HUES6 (cell line): ENCODE results near the gene PEX14.

ENCODE experiments used
- H3K27ac ChIP-seq: 2 replicates; pipeline ENCODE4 v1.7.0; 2013; ENCODE audit warnings: low read depth, mild to moderate bottlenecking, low read length, inconsistent platforms
- H3K27me3 ChIP-seq: 2 replicates; pipeline ENCODE4 v1.6.1; 2013; ENCODE audit warnings: low read length; ENCODE audit not compliant: control insufficient read depth, insufficient read depth
- H3K36me3 ChIP-seq: 2 replicates; pipeline ENCODE4 v1.6.1; 2013; ENCODE audit warnings: low read length; ENCODE audit not compliant: control insufficient read depth, insufficient read depth
- H3K4me1 ChIP-seq: 2 replicates; pipeline ENCODE4 v1.6.1; 2013; ENCODE audit warnings: low read length; ENCODE audit not compliant: control insufficient read depth, insufficient read depth
- H3K4me3 ChIP-seq: 2 replicates; pipeline ENCODE4 v1.5.1; 2013; ENCODE audit warnings: low read depth, low read length
- H3K9ac ChIP-seq: one replicate; pipeline ENCODE4 v1.6.1; 2013; ENCODE audit warnings: mild to moderate bottlenecking, low read length
- H3K9me3 ChIP-seq: 2 replicates; pipeline ENCODE4 v1.6.1; 2013; ENCODE audit warnings: low read depth, low read length; ENCODE audit not compliant: control insufficient read depth, insufficient read depth

PEX14 gene

DNA sequence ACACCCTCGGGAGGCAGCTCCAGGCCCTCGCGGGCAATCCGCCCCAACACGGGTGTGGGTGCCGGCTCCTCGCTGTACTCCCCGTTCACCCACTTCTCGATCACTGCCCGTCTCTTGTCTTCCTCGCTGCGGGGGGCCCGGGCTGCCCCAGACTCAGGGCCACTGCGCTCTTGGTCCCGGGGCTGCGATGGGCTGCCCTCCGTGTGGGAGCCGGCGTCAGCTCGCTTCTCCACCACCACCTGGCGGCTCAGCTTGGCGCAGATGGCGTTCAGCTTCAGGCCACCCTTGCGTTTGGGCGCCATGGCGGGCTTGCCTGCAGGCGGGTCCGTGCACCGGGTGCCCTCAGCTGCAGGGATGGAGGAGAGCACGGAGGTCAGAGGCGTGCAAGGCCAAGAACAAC, 190.5 kb downstream of the PEX14 start:
- Histone ChIP-seq H3K9me3 (no peaks in the 10 kb centered on the region), H3K36me3 (no peaks in the 10 kb centered on the region), H3K27ac (no peak overlapping the region), H3K4me1 (peaks cover 28% of the 10 kb centered on the region; the same call in 1 of the 2 replicates), H3K9ac (no peak overlapping the region), H3K4me3 (no peak overlapping the region), H3K27me3 (no peaks in the 10 kb centered on the region)

DNA sequence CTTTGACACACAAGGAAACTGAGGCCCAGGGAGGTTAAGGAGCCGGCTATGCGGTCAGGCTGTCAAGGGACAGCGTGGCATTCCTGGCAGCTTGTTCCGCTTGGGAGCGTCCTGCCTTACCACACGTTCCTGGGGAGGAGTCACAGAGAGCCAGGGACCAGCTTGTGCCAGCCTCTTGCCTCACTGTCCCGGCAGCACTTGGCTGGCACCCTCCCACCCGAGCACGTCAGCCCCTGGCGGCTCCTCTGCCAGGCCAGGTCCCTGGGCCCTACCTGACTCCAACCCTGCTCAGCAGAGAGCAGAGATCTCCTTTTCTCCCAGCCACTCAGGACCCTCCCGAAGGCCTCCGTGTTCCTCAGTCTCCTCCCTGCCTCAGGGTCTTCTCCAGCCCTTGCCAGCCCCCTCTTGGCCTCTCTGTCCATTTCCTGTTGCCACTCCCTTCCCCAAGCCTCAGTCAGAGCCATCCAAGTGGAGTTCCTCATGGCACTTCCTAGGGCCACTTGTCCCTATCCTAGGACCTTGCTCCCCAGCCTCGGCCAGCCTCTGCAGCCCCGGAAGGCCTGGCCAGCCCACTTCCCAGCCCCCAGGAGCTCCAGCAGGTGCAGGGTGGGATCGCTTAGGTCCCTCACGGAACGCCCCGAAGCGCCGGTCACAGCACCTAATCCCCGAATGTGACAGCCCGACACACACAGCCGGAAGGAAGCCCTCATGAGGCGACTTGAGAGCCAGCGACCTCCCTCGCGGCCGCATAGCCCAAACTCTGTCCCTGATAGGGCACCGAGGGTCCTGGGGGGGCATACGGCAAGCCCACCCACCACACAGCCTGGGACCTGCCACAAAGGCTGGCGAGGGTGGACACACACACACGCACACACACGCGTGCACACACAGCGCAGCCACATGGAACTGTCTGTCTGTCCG, 191.4 kb downstream of the PEX14 start:
- Histone ChIP-seq H3K4me1 (peaks cover 28% of the 10 kb centered on the region; the same call in 1 of the 2 replicates), H3K27ac (no peak overlapping the region), H3K9ac (no peak overlapping the region), H3K36me3 (no peaks in the 10 kb centered on the region), H3K9me3 (no peaks in the 10 kb centered on the region), H3K4me3 (no peak overlapping the region), H3K27me3 (no peaks in the 10 kb centered on the region)

DNA sequence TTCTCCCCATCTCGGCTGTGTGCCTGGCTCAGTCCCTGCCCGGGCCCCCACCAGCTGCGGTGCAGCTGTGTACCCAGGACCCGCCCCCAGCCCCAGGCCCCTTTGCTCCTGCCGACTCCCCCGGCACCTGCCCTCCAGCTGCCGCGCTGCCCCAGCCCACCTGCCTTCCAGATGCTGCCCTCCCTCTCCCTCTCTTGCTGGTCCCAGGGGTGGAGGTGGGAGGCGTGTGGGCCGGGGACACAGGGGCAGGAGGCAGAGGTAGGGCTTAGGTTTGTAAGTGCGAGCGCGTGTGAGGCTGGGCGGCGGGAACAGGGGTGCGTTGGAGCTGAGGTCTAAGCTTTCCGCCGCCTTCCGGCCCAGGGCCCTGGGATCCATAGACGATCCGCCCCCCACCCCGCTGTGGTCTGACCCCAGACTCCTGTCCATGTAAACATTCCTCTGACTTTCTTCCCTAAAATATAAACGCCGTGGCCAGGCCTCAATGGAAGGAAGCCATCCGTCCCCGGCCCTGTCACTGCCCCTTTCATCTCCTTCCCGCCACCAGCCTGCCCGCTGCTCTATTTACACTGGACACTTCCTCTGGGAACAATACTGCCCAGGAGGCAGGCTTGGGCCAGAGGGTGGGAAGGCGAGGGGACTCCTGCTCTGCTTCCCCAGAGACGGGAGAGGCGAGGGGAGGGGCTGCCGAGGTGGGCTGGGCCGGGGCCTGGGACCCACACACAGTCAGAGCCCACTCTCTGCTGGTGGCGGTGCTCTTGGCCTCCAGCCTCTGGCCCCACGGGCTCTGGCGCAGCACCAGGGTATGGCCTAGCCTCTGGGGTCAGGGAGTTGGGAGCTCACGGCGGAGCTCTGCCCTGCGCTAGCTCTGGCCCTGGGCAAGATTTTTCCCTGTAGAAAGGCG, 193.4 kb downstream of the PEX14 start:
- no peak overlapping the region for H3K9ac ChIP-seq
- no peaks in the 10 kb centered on the region for H3K36me3 ChIP-seq
- peaks cover 28% of the 10 kb centered on the region; the same call in 1 of the 2 replicates for H3K4me1 ChIP-seq
- no peak overlapping the region for H3K27ac ChIP-seq
- H3K9me3 ChIP-seq, result no peaks in the 10 kb centered on the region
- no peaks in the 10 kb centered on the region for H3K27me3 ChIP-seq
- H3K4me3 ChIP-seq, result no peak overlapping the region

- Histone ChIP-seq H3K27me3 (no peaks in the 10 kb centered on the region), H3K4me1 (peaks cover 14% of the 10 kb centered on the region; the same call in 1 of the 2 replicates), H3K36me3 (no peaks in the 10 kb centered on the region), H3K27ac (no peak overlapping the region), H3K9me3 (no peaks in the 10 kb centered on the region), H3K9ac (no peak overlapping the region), H3K4me3 (no peak overlapping the region)
These were observed 194.8 kb downstream of the PEX14 start for GRCh38 chr1:10669570-10669969.

GRCh38 chr1:10670190-10670589, 195.4 kb downstream of the PEX14 start:
- Histone ChIP-seq H3K9me3 (no peaks in the 10 kb centered on the region), H3K27me3 (no peaks in the 10 kb centered on the region), H3K36me3 (no peaks in the 10 kb centered on the region), H3K9ac (no peak overlapping the region), H3K4me1 (peaks cover 14% of the 10 kb centered on the region; the same call in 1 of the 2 replicates), H3K4me3 (no peak overlapping the region), H3K27ac (no peak overlapping the region)

GRCh38 chr1:10671090-10671489, 196.3 kb downstream of the PEX14 start:
- H3K9me3 ChIP-seq, result no peaks in the 10 kb centered on the region
- H3K9ac ChIP-seq, result no peak overlapping the region
- H3K27me3 ChIP-seq, result no peaks in the 10 kb centered on the region
- H3K27ac ChIP-seq, result no peak overlapping the region
- no peak overlapping the region for H3K4me3 ChIP-seq
- peaks cover 14% of the 10 kb centered on the region; the same call in 1 of the 2 replicates for H3K4me1 ChIP-seq
- no peaks in the 10 kb centered on the region for H3K36me3 ChIP-seq

GRCh38 chr1:10671622-10672342, 197.0 kb downstream of the PEX14 start:
- Histone ChIP-seq H3K9me3 (no peaks in the 10 kb centered on the region), H3K9ac (no peak overlapping the region), H3K4me1 (peaks cover 16% of the 10 kb centered on the region), H3K36me3 (no peaks in the 10 kb centered on the region), H3K27me3 (no peaks in the 10 kb centered on the region), H3K4me3 (no peak overlapping the region), H3K27ac (no peak overlapping the region)

GRCh38 chr1:10672343-10673050, 197.7 kb downstream of the PEX14 start:
- Histone ChIP-seq H3K9ac (no peak overlapping the region), H3K4me1 (peaks cover 23% of the 10 kb centered on the region), H3K9me3 (no peaks in the 10 kb centered on the region), H3K27me3 (no peaks in the 10 kb centered on the region), H3K4me3 (no peak overlapping the region), H3K27ac (no peak overlapping the region), H3K36me3 (no peaks in the 10 kb centered on the region)

GRCh38 chr1:10673109-10673711, 198.5 kb downstream of the PEX14 start:
- no peaks in the 10 kb centered on the region for H3K27me3 ChIP-seq
- no peaks in the 10 kb centered on the region for H3K36me3 ChIP-seq
- H3K4me3 ChIP-seq, result no peak overlapping the region
- no peak overlapping the region for H3K9ac ChIP-seq
- peaks cover 26% of the 10 kb centered on the region for H3K4me1 ChIP-seq
- H3K27ac ChIP-seq, result no peak overlapping the region
- no peaks in the 10 kb centered on the region for H3K9me3 ChIP-seq

- Histone ChIP-seq H3K9ac (no peak overlapping the region), H3K4me1 (peaks cover 21% of the 10 kb centered on the region), H3K4me3 (no peak overlapping the region), H3K9me3 (no peaks in the 10 kb centered on the region), H3K27ac (no peak overlapping the region), H3K36me3 (no peaks in the 10 kb centered on the region), H3K27me3 (no peaks in the 10 kb centered on the region)
These were observed 199.5 kb downstream of the PEX14 start for GRCh38 chr1:10674222-10674621.
